ENCODE data around the gene SORCS2. TPM values are rescaled to one million over a fixed set of nuclear protein-coding genes. Genes with fewer than 3 reads are reported as not detected.

SORCS2 gene
- total and polyA plus RNA-seq, 2 of the 8 experiments (the other 6 are each of a cell fraction or from before 2014, with no cell fraction given) = 0.36 to 1.8 TPM

DNA sequence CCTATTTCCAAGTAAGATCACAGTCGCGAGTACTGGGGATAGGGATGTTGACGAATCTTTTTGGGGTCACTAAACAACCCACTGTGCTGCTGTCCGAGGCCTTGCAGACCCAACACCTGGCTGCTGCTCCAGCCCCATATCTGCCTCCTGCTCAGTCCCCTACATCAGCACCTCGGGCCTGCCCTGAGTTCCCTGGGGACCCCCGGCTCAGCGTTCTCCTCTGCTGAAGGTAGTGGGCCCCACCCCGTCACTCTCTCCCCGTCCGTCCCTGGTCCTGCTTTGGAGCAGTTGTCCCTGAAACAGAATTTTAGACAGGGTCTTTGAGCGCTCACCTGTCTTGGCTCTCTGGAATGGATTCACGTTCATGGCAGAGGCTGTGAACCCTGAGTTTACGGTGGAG, 444.8 kb downstream of the SORCS2 start:
- Histone ChIP-seq H4K8ac (ENCODE audit: extremely low read depth, insufficient read depth, low read length) (no peak overlapping the region), H2AFZ (ENCODE audit: low read length) (no peak overlapping the region), H3K79me1 (ENCODE audit: low read depth, low read length) (no peaks in the 10 kb centered on the region), H4K5ac (ENCODE audit: insufficient read length, low read depth, low read length) (no peak overlapping the region), H2BK20ac (ENCODE audit: low read length) (no peak overlapping the region), H4K91ac (replicated peaks; ENCODE audit: insufficient read length, low read length) (no peak overlapping the region), H3K9ac (replicated peaks in 1 of 4; ENCODE audit: extremely low read depth in 1 of 4, low read depth in 3 of 4, low read length in 3 of 4) (no peak overlapping the region), H3K4me3 (ENCODE audit: extremely low read depth in 1 of 4, insufficient read depth in 2 of 4, low read depth in 3 of 4, low read length in 4 of 4) (no peak overlapping the region), H3K79me2 (ENCODE audit: control insufficient read depth in 1 of 2, insufficient read depth in 2 of 2, low read length in 2 of 2) (no peaks in the 10 kb centered on the region), H3K23me2 (ENCODE audit: low read depth, low read length) (peaks cover 16% of the 10 kb centered on the region), H3K4me2 (ENCODE audit: insufficient read depth in 1 of 2, low read depth in 2 of 2, low read length in 2 of 2) (no peak overlapping the region), H3K56ac (replicated peaks; ENCODE audit: insufficient read length, low read depth, low read length) (no peak overlapping the region), H3K4ac (replicated peaks; ENCODE audit: insufficient read length, low read depth, low read length) (no peak overlapping the region), H3K36me3 (ENCODE audit: control insufficient read depth in 2 of 4, insufficient read depth in 4 of 4, low read length in 3 of 4) (no peaks in the 10 kb centered on the region; a peak in 1 of 8 replicates), H3K9me3 (ENCODE audit: insufficient read depth in 2 of 2, low read depth in 1 of 2, low read length in 1 of 2) (0 out of 4 replicates have a peak, but pooled peaks cover 0 to 5% of the 10 kb centered on the region in 2 experiments), H3K23ac (ENCODE audit: insufficient read length) (no peak overlapping the region), H2BK5ac (ENCODE audit: low read depth, low read length) (no peak overlapping the region), H3K4me1 (replicated peaks in 1 of 4; ENCODE audit: control insufficient read depth in 3 of 4, insufficient read depth in 4 of 4, low read length in 3 of 4) (no peaks in the 10 kb centered on the region), H3K27me3 (replicated peaks in 1 of 4; ENCODE audit: control insufficient read depth in 3 of 4, extremely low read depth in 1 of 4, insufficient read depth in 3 of 4, low read length in 3 of 4) (no peaks in the 10 kb centered on the region), H2BK12ac (ENCODE audit: low read depth, low read length) (no peak overlapping the region), H2AK5ac (ENCODE audit: low read depth, low read length) (no peak overlapping the region), H3K18ac (ENCODE audit: extremely low read depth, low read length) (no peak overlapping the region), H4K20me1 (replicated peaks in 1 of 2; ENCODE audit: control insufficient read depth in 1 of 2, insufficient read depth in 2 of 2, low read length in 2 of 2) (peaks cover 0 to 9% of the 10 kb centered on the region in 2 experiments), H3K27ac (ENCODE audit: low read depth, low read length) (no peak overlapping the region), H2BK15ac (ENCODE audit: low read length) (no peak overlapping the region), H2BK120ac (replicated peaks; ENCODE audit: low read depth, low read length) (no peak overlapping the region), H3K14ac (ENCODE audit: insufficient read length) (no peak overlapping the region)
- POLR2A ChIA-PET (ENCODE audit: partially characterized antibody) = no interaction called here
- CTCF ChIA-PET (ENCODE audit: partially characterized antibody) = interaction anchor here (2.2 kb wide), 1 partner anchor 14 kb away, joined by 7 read pairs; no protein-coding TSS in a partner anchor
- no peak for FAIRE-seq
- no peak for TF ChIP-seq RAD21 (IDR thresholded peaks at IDR 0.05 in 1 of 2, conservative IDR thresholded peaks at IDR 0.05 in 1 of 2; ENCODE audit: low read depth in 2 of 2, low read length in 2 of 2)
- no peak for TF ChIP-seq NANOG (IDR thresholded peaks at IDR 0.05; ENCODE audit: insufficient read depth, low read depth, low read length, poor library complexity, severe bottlenecking)
- TF ChIP-seq JUN (IDR thresholded peaks at IDR 0.05; ENCODE audit: low read depth, low read length) = no peak
- TF ChIP-seq, protein P1, sequence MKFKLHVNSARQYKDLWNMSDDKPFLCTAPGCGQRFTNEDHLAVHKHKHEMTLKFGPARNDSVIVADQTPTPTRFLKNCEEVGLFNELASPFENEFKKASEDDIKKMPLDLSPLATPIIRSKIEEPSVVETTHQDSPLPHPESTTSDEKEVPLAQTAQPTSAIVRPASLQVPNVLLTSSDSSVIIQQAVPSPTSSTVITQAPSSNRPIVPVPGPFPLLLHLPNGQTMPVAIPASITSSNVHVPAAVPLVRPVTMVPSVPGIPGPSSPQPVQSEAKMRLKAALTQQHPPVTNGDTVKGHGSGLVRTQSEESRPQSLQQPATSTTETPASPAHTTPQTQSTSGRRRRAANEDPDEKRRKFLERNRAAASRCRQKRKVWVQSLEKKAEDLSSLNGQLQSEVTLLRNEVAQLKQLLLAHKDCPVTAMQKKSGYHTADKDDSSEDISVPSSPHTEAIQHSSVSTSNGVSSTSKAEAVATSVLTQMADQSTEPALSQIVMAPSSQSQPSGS (IDR thresholded peaks at IDR 0.05; ENCODE audit: low read length) = no peak
- TF ChIP-seq KDM4A (IDR thresholded peaks at IDR 0.05; ENCODE audit: low read depth, low read length, severe bottlenecking) = no peak
- TF ChIP-seq EZH2 (IDR thresholded peaks at IDR 0.05; ENCODE audit: low read depth, low read length, severe bottlenecking) = no peak
- WGBS, 2 experiments (ENCODE audit: extremely low coverage in 1 of 2, insufficient coverage in 1 of 2, insufficient read length in 1 of 2, insufficient replicate concordance in 2 of 2, low coverage in 1 of 2, low lambda C conversion rate in 2 of 2, missing lambda C conversion rate in 1 of 2) = 84% methylated on average over 8 of the region's 13 CpGs; no CpG with 5 or more reads in 1 of the 2 experiments
- no peak for DNase-seq (ENCODE audit: low read depth in 1 of 2, low spot score in 2 of 2)
